A549 (cell line): ENCODE data around the gene PSMB10. TPM values are rescaled to one million over a fixed set of nuclear protein-coding genes. Genes with fewer than 3 reads are reported as not detected.

Experiments
- ATAC-seq, 2 experiments: fragments of 200-7000 bp in 1 of 2; fragments of >200 bp in 1 of 2; cut with Nextera tagmentation in 1 of 2; cut with Tn5 transposase in 1 of 2; 3 replicates each; pipeline versions ENCODE4 v1.8.0 to v1.9.1; 2018 to 2020; ENCODE audit warnings: mild to moderate bottlenecking in 1 of 2, moderate library complexity in 1 of 2
- CTCF ChIA-PET: fragments of 300-600 bp; sonication (Branson Sonifier 250); formaldehyde crosslinking; extraction: SDS; loops from one replicate; lab custom pipeline; 2021; ENCODE audit warnings: antibody characterized with exemption, inconsistent platforms; lab: Yijun Ruan, JAX
- POLR2A ChIA-PET: fragments of 350-600 bp; formaldehyde crosslinking; extraction: SDS; loops from one replicate; lab custom pipeline; 2021; ENCODE audit warnings: antibody characterized with exemption, inconsistent platforms; lab: Yijun Ruan, JAX
- DNase-seq, 2 experiments: peaks; one replicate each; pipeline versions ENCODE4 v3.0.0 to v3.0.0-alpha.2; 2011 to 2016; ENCODE audit warnings: low read depth in 1 of 2, low spot score in 1 of 2
- FAIRE-seq: peaks from 2 replicates; lab custom pipeline; 2011; peaks lifted over from hg19 to GRCh38; lab: Jason Lieb, UNC
- H3K27ac ChIP-seq, 2 experiments: fragments of >200 bp; sonication (Bioruptor Twin); formaldehyde crosslinking; 3 replicates each; pipeline ENCODE4 v1.5.1; 2016 to 2017
- H3K4me1 ChIP-seq: fragments of >200 bp; sonication (Bioruptor Twin); formaldehyde crosslinking; 3 replicates; pipeline ENCODE4 v1.6.1; 2016
- H3K4me2 ChIP-seq: fragments of >200 bp; sonication (Bioruptor Twin); formaldehyde crosslinking; 3 replicates; pipeline ENCODE4 v1.6.1; 2016
- H3K4me3 ChIP-seq: fragments of >200 bp; sonication (Bioruptor Twin); formaldehyde crosslinking; 3 replicates; pipeline ENCODE4 v1.5.1; 2016
- H3K9me3 ChIP-seq: fragments of >200 bp; sonication (Bioruptor Twin); formaldehyde crosslinking; 3 replicates; pipeline ENCODE4 v1.6.1; 2016
- BCL3 ChIP-seq: fragments of >200 bp; sonication (Bioruptor Twin); formaldehyde crosslinking; IDR thresholded peaks from 3 replicates; pipeline ENCODE4 v1.6.1; 2016
- CHD4 ChIP-seq: fragments of 200-600 bp; sonication (generic); IDR thresholded peaks from 2 replicates; pipeline ENCODE4 v1.6.1; 2016; ENCODE audit warnings: antibody characterized with exemption, mild to moderate bottlenecking, borderline replicate concordance
- E2F6 ChIP-seq: IDR thresholded peaks from 2 replicates; pipeline ENCODE4 v1.6.1; 2012; ENCODE audit warnings: low read depth, borderline replicate concordance
- EHMT2 ChIP-seq: fragments of 200-600 bp; sonication (generic); IDR thresholded peaks from 2 replicates; pipeline ENCODE4 v1.6.1; 2016; ENCODE audit warnings: antibody characterized with exemption, low read depth, mild to moderate bottlenecking, moderate library complexity
- ESRRA ChIP-seq: fragments of 150-350 bp; IDR thresholded peaks from 2 replicates; pipeline ENCODE4 v1.6.1; 2014; ENCODE audit warnings: mild to moderate bottlenecking, low read length, borderline replicate concordance
- FOXS1 ChIP-seq: fragments of 250-450 bp; sonication (Bioruptor Pico); IDR thresholded peaks from 2 replicates; pipeline ENCODE4 v1.5.0; 2020; ENCODE audit warnings: mild to moderate bottlenecking, moderate library complexity
- GATA3 ChIP-seq: IDR thresholded peaks from 2 replicates; pipeline ENCODE4 v1.6.1; 2012; ENCODE audit warnings: borderline replicate concordance
- JUN ChIP-seq, 2 experiments: fragments of >200 bp; sonication (Bioruptor Twin); formaldehyde crosslinking; IDR thresholded peaks; 2 replicates in 1 of 2; 3 replicates in 1 of 2; pipeline ENCODE4 v1.6.1; 2016 to 2017
- MAX ChIP-seq: IDR thresholded peaks from 2 replicates; pipeline ENCODE4 v1.6.1; 2012
- MAZ ChIP-seq: fragments of 150-350 bp; IDR thresholded peaks from 2 replicates; pipeline ENCODE4 v1.6.1; 2014; ENCODE audit warnings: antibody characterized with exemption, low read depth, low read length, borderline replicate concordance
- MYC ChIP-seq: IDR thresholded peaks from 2 replicates; pipeline ENCODE4 v1.6.1; 2012; ENCODE audit warnings: mild to moderate bottlenecking, inconsistent platforms, low read length, improper control_type of control experiment, borderline replicate concordance
- NPAS2 ChIP-seq: fragments of 250-450 bp; sonication (Bioruptor Pico); IDR thresholded peaks from 2 replicates; pipeline ENCODE4 v1.8.0; 2022; ENCODE audit warnings: mild to moderate bottlenecking, moderate library complexity, borderline replicate concordance
- PBX3 ChIP-seq: IDR thresholded peaks from 2 replicates; pipeline ENCODE4 v1.6.1; 2012
- POLR2A ChIP-seq: IDR thresholded peaks from 2 replicates; pipeline ENCODE4 v1.6.1; 2012; ENCODE audit warnings: mild to moderate bottlenecking, low read length
- REST ChIP-seq: fragments of 200-600 bp; sonication (generic); IDR thresholded peaks from 2 replicates; pipeline ENCODE4 v1.6.1; 2016; ENCODE audit warnings: antibody characterized with exemption, mild to moderate bottlenecking, moderate library complexity
- RNF2 ChIP-seq: fragments of 200-600 bp; sonication (generic); IDR thresholded peaks from 2 replicates; pipeline ENCODE4 v1.6.1; 2016; ENCODE audit warnings: low read depth, mild to moderate bottlenecking, antibody characterized with exemption, moderate library complexity, borderline replicate concordance
- TFCP2L1 ChIP-seq: fragments of 250-450 bp; sonication (Bioruptor Pico); IDR thresholded peaks from 2 replicates; pipeline ENCODE4 v1.5.0; 2021; ENCODE audit warnings: mild to moderate bottlenecking
- USF2 ChIP-seq: fragments of 450-650 bp; IDR thresholded peaks from 2 replicates; pipeline ENCODE4 v1.6.1; 2014; ENCODE audit warnings: antibody characterized with exemption
- ZNF302 ChIP-seq: fragments of 250-450 bp; sonication (Bioruptor Pico); IDR thresholded peaks from 2 replicates; pipeline ENCODE4 v1.9.0; 2021; ENCODE audit warnings: inconsistent platforms, mild to moderate bottlenecking, moderate library complexity
- ZSCAN20 ChIP-seq: fragments of 250-450 bp; sonication (Bioruptor Pico); IDR thresholded peaks from 2 replicates; pipeline ENCODE4 v1.8.0; 2022; ENCODE audit warnings: mild to moderate bottlenecking, moderate library complexity
- WGBS: methylation state at CpG from one replicate; pipeline ENCODE4 v1.1.6; 2017; ENCODE audit errors: missing lambda C conversion rate; 5-methylcytosine and 5-hydroxymethylcytosine counted together
- polyA plus RNA-seq, 4 experiments: library from polyadenylated mRNA; depleted of rRNA in 3 of 4; stranded (reverse); fragments of >200 nt; fragmentation: RNase III in 1 of 4; extraction: RNeasy Plus Mini Kit Qiagen cat#74134 plus additional on column Dnase treatment in 1 of 4; gene quantifications; 2 replicates in 3 of 4; 3 replicates in 1 of 4; pipeline ENCODE4 v1.2.3, GENCODE V29; 2011 to 2017

PSMB10 gene
- polyA plus RNA-seq, 2 of the 4 experiments (the other 2 are of a cell fraction) = 11.3 to 52.4 TPM

GRCh38 chr16:67936880-67937605, 393 bp upstream of the PSMB10 start (continued):
- no peak for TF ChIP-seq EHMT2
- TF ChIP-seq FOXS1 (CRISPR knock-in tag) = no peak
- no peak for TF ChIP-seq NPAS2 (CRISPR knock-in tag)
- TF ChIP-seq ZNF302 (CRISPR knock-in tag) = no peak
- no peak for TF ChIP-seq USF2

- CTCF ChIA-PET = interaction anchor here (1.0 to 22.2 kb wide), 10 partner anchors 10 to 413 kb away, joined by 3 to 370 read pairs (median 10); partner anchors contain the start of genes EDC4 and NRN1L
- ATAC-seq (peak; percentile 85 to 95), DNase-seq (peak; percentile 95 to 100), FAIRE-seq (peak; percentile 72)
- Histone ChIP-seq H3K27ac (peak overlapping the region; percentile 88 to 96), H3K9me3 (no peaks in the 10 kb centered on the region), H3K4me2 (peak overlapping the region; percentile 89), H3K4me1 (peaks cover 16% of the 10 kb centered on the region; the same call in 2 of the 3 replicates)
- TF ChIP-seq FOXS1 (CRISPR knock-in tag) (no peak), GATA3 (peak; percentile 15; the same call in 1 of the 2 replicates), MYC (peak; percentile 77; the same call in 1 of the 2 replicates), MAX (peak; percentile 97), BCL3 (peak; percentile 53; the same call in 1 of the 3 replicates), REST (0 out of 2 replicates have a peak, but pooled peaks have one; percentile 33), E2F6 (peak; percentile 80), CHD4 (no peak), TFCP2L1 (no peak), USF2 (peak; percentile 92), MAZ (no peak), RNF2 (no peak), JUN (IDR thresholded peaks at IDR 0.05) (peak; percentile 79 to 87), ZSCAN20 (CRISPR knock-in tag) (no peak), ESRRA (0 out of 2 replicates have a peak, but pooled peaks have one; percentile 44), POLR2A (peak; percentile 80), PBX3 (peak; percentile 59; the same call in 1 of the 2 replicates)
- TF ChIP-seq, all 56 proteins: peak for 11
- peak overlapping the region; percentile 76 for H3K4me3 ChIP-seq
- POLR2A ChIA-PET = interaction anchor here (0.6 to 1.5 kb wide), 9 partner anchors 9 to 129 kb away, joined by 3 to 9 read pairs (median 4); partner anchors contain the start of genes DDX28, DUS2, RANBP10 and TSNAXIP1
- 3% methylated on average over 22 of the region's 55 CpGs for WGBS
Observed at GRCh38 chr16:67935402-67936123, 1.1 kb downstream of the PSMB10 start.
